ENCODE data around the gene EIPR1. TPM values are rescaled to one million over a fixed set of nuclear protein-coding genes. Genes with fewer than 3 reads are reported as not detected.

The EIPR1 gene
- total RNA-seq, 1 experiment from 2014 or later, result 80.3 TPM

GRCh38 chr2:3269425-3270094, 108.1 kb downstream of the EIPR1 start:
- no peak for DNase-seq (ENCODE audit: low read depth)

DNA sequence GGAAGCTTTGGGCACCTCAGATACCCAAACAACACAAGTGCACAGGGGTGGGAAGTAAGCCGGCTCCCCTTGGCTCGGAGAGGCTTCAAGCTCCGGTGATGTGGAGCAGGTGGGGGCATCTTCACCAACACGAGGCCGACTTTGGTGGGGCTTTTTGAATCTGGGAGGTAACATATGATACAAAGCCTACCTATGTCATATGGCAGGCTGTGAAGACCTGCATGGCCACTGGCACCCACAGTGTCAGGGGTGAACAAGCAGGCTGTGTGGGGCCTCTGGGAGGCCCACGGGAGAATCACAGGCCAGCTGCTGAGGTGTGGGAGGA, 109.0 kb downstream of the EIPR1 start:
- no peak for DNase-seq (ENCODE audit: low read depth)

- no peak for DNase-seq (ENCODE audit: low read depth)
Measured at GRCh38 chr2:3267869-3268704, 109.5 kb downstream of the EIPR1 start.

DNA sequence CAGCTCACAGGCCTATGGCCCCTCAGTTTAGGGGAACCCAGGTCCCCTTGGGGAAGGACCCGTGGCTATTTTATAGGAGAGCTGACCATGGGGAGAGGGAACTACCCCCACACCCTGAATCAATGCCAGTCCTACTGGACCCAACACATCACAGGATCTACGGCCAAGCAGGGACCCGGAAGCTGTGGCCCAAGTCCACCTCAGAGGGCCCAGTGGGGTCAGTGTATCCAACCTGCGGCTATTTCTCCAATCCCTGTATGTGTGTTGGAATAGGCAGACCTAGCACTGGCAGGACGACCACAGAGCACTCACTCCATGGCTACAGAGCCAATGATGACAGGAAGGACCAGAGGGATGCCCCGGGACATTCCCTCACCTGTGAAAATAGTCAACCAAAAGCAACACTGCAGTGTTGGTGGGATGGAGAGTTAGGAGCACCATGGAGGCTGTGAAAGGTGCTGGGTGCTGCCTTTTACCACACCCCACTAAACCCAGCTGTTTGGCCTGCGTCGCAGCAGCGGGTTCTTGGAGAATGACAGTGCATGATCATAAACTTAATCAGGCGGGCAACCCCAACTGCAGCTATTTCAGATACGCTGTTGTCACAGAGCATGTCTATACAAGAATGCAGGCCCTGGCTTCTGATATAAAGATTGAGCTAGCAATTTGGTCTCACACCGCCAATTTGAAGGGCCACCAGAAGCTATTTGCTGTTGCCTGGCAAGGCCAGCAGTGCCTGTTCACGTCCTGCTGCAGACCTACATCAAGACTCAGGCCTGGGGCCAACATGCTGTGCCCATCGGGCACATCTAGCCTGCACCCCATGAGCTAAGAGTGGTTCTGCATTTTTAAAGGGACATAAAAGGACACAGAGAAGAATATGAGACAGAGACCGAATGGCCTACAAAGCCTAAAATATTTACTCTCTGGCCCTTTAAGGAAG, 110.4 kb downstream of the EIPR1 start:
- no peak for DNase-seq (ENCODE audit: low read depth)

DNA sequence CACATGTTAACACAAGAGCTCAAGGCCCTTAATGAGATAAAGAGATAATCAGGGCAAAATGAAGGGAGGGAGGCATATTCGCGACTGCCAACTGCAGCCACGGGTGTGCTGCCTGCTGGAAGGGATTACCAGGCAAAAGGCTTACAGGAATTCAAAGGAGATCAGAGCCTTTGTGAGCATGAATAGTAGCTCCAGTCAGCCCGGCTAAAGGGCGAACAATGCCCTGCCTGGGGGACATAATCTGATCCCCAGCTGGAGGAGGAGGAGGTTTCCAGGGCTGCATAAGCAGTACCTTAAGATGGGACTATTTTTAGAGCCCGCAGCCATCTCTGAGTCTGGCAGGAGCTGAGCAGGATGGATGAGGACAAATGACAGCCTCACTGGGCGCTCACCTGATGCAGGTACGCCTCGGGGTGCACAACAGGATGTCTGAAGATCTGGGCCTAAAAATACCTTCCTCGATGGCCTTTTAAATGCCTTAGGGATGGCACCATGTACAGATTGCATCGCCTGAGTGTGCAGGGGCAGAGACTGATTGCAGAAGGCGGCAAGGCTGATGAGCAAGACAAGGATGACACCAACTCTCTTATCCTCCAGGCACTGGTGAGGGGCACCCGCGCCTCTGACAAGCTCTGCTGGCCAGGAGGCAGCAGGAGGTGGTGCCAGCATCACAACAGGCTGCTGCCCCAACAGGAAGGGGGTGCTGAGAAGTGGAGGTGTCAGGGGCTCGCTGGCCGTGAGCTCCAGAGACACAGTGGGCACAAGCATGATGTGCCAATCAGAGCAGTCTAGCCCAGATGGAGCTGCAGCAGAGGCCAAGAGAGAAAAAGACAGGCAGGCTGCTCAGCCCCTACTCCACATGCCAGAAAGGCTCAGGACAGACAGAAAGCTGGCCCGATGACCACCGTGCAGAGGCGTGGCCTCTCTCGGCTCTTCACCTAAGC, 111.4 kb downstream of the EIPR1 start:
- DNase-seq (ENCODE audit: low read depth), result no peak

GRCh38 chr2:3265471-3265870, 112.1 kb downstream of the EIPR1 start:
- no peak for DNase-seq (ENCODE audit: low read depth)

DNA sequence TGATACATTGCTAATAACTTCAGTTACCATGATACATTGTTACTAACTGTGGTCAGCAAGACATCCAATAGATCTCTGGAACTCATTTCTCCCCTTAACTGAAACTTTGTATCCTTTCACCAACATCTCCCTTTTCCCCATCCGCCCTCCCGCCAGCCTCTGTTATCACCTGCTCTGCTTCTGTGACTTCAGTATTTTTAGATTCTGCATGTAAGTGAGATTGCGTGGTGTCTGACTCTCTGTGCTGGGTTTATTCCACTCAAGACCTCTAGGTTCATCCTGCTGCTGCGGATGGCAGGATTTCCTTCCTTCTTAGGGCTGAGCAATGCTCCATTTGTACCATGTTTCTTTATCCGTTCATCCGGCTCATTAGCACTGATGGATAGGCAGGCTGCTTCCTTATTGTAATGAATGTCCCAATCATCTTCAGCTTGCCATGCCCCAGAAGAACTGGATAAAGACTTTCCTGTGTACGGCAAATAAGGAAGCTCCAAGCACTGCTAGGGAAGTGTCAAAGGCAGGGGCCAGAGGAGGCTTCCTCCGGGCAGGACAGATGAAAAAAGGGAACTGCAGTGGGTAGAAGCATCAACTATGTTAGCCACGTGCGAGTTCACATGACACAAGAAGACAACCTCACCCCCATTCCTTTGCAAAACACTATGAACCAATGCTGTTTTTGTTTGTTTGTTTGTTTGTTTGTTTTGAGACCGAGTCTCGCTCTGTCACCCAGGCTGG, 113.4 kb downstream of the EIPR1 start:
- DNase-seq (ENCODE audit: low read depth), result no peak

DNA sequence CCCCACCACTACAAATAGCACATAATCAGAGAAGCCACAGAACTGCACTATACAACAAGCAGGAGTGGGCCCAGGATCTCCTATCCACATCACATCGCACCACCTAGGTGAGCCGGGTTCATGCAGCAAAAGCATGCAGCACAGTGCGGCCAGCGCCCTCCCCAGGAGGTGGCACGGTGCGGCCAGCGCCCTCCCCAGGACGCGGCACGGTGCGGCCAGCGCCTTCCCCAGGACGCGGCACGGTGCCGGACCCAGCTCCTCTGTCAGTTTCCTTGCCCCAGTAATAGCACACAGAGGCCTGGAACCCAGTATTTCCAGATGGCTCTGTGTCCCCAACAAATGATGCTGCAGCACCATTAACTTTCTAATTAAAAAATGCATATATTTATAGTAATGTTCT, 114.1 kb downstream of the EIPR1 start:
- no peak for DNase-seq (ENCODE audit: low read depth)

DNA sequence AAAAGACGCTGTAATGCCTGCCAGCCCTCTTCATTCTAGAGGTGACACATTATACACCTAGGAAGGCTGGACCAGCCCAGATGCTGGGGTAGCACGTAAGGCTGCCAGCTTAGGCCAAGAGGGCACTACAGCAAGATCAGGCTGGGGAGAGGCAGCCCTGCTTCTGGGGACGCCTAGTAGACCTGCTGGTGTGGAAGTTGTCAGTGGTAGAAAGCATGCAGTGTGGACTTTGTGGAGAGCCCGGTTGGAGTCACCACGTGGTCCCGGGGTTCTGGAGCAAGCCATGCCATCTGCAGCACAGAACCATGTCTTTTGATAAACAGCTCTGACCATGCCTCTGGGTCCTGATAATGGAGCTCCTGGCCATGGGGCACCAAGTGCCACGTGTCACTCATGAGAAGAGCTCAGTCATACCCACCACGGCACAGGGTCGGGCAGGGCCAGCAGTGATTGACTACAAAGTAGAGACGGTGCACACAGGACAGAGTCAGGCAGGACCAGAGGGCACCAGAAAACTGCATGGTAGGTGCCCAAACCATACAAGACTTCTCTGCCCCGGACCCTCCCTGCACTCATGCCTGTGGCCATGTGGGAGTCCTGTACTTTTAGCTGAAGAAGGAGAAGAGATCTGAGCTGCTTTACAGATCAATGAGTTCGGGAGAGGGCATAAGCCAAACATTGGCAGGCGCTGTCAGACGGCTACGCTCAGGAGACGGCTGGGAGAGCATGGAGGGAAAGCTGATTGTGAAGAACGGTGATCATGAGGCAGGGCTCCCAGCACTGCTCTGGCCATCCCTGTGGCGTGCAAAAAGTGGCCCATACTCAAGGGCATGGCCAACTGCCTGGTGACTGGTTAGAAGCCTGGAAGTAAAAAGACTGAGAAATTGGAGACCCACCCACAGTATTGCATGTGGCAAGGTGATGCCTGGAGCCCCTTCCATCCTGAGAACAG, 114.9 kb downstream of the EIPR1 start:
- no peak for DNase-seq (ENCODE audit: low read depth)

DNA sequence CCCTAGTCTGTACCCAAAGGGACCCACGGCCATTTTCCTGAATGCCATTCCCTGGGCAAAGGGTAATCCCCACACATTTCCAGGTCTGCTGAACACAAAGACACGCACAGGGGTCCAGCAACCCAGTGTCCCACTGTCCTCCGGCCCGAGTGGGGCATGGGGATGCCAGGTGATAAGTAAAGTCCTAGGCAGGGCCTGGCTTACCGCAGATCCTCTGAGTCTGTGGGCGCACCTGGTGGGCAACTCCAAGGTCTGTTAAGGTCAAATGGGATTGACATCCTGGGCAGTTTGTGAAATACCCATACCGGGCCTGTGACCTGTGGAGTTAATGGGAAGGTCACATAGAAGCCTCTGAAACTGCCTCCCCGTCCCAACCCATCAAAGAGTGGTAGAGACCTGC, 116.1 kb downstream of the EIPR1 start:
- DNase-seq (ENCODE audit: low read depth), result no peak

DNA sequence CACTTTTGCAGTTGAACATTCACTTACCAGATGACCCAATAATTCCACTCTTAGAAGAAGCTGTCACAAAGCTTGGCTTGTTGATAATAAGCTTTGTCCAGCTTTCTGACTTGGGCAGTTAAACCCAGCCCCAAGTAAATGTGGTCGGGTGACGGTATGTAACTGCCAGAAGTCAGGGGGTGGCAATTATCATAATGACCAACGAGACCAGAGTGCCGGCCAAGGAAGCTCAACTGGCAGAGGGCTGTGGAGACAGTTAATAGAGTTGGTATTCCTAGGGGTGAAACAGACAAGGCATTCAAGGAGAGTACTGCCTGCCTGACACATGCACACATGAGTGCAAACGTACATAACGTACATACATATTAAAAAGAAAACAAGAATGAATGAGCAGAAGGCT, 116.7 kb downstream of the EIPR1 start:
- DNase-seq (ENCODE audit: low read depth), result no peak

- no peak for DNase-seq (ENCODE audit: low read depth)
Measured at GRCh38 chr2:3257826-3258225, 119.8 kb downstream of the EIPR1 start.

DNA sequence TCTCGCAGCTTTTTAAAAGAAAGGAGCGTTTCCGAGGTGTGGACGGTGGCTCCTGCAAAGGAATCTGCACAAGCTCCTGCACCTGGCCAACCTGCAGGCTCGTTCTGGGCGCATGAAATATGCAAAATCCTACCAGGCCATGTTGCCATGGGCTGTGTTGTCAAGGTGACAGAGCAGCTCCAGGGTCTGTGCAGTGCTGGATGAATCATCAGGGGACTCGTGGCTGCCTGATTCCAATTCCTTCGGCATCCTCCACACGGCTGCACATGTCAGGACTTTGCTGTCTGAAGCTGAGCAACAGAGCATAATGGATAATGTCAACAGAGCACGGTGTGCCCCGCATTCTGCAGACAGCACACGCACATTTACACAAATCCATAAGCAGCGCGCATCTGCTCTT, 120.5 kb downstream of the EIPR1 start:
- DNase-seq (ENCODE audit: low read depth), result no peak

DNA sequence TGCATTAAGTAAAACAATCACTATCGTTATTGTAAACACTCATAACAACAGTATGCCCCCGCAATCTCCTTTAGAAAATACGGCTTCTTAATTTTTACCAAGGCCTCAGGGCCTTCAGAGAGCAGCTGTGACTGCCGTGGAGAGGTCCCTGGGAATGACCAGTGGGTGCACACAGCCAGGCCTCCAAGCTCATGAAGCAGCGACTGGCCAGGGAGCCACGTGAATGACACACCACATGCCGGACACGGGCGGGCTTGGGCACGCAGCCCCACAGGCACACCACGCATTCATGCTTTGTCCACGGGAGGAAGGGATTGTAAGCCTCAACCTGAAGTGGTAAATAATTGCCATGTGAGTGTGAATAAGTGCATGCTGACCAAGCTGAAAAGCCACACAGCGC, 121.0 kb downstream of the EIPR1 start:
- no peak for DNase-seq (ENCODE audit: low read depth)

- no peak for DNase-seq (ENCODE audit: low read depth)
Measured at GRCh38 chr2:3256157-3256556, 121.5 kb downstream of the EIPR1 start.

DNA sequence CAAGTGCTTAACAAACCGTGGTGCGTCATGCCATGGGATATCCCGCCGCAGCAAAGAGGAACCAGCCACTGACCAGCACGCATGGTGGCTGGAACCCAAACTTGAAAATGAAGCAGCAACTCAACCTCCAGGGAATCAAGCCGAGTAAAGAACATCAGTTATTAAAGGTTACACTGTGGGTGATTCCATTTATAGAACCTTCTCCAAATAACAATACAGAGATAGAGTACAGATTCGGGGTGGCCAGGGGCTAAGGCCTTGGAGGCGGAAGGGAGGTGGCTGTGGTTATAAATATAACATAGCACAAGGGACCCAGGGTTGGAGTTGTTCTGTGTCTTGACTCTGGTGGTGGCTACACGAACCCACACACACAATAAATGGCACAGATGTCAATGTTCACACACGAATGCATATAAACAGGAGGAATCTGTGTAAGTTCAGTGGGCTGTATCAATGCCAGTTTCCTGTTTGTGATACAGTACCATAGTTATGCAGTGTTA, 123.1 kb downstream of the EIPR1 start:
- no peak for DNase-seq (ENCODE audit: low read depth)

DNA sequence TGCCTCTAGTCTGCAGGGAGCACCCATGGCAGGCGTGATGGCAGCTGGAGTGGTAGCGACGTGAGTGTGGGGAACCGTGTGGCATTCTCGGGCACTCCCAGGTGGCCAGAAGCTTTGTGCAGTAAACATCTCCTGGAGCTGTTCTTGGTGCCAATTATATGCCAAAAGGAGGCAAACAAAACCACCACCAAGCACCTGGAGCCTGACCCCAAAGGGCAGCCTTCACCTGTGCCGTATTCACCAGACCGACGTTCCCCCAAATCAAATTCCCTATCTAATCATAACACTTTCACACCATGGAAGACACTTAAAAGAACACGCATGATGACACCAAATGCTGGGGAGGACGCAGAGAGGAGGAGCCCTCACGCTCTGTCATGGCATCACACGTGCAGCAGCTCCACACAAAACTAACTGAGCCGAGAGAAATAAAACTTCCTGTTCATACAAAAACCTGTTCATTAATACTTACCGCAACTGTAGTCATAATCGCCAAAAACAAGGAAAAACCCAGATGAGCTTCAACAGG, 123.6 kb downstream of the EIPR1 start:
- no peak for DNase-seq (ENCODE audit: low read depth)

DNA sequence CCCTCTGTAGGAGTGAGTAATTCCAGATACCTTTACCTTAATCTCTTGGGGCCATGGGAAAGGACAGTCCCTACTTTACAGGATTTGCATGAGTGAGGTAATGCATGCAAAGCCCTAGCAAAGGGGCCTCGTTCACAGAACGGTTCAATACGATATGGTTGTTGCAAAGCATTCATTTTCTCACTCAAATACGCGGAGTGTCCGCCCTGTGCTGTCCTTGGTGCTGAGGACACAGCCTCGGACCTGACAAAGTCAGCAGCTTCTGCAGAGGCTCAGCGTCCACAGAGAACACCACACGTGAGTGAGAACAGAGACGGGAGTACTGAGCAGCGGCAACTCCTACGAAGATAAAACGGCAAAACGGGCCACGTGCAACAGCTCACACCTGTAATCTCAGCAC, 125.7 kb downstream of the EIPR1 start:
- DNase-seq (ENCODE audit: low read depth), result no peak

DNA sequence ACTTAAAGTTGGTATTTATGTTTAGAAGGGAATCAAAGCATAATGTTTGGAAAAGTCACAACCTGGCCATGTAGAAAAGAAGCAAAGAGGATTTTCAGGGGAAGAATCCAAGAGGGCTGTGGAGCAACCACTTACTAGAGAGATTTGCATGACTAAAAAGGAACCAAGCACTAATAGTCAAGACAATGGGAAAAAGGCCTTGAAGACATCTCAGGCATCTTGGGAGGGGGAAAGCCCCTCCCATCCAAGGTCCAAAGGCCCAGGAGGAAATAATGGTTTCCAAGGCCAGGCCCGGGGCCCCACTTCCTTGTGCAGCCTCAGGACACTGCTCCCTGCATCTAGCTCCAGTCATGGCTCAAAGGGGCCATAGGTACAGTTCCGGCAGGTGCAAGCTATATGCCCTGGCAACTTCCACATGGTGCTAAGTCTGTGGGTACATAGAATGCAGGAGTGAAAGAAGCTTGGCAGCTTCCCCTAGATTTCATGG, 128.1 kb downstream of the EIPR1 start:
- no peak for DNase-seq (ENCODE audit: low read depth)
